ENCODE measurements around the gene RAET1G. TPM values are rescaled to one million over a fixed set of nuclear protein-coding genes. Genes with fewer than 3 reads are reported as not detected.
"Not testable (repeated sequence)": the region's sequence is repeated elsewhere in the genome, so short reads cannot be mapped to it uniquely, and the experiment has no call there.

Gene RAET1G
- total RNA-seq, 4 donors from 2014 or later: 1.5 TPM; not detected in 3

DNA sequence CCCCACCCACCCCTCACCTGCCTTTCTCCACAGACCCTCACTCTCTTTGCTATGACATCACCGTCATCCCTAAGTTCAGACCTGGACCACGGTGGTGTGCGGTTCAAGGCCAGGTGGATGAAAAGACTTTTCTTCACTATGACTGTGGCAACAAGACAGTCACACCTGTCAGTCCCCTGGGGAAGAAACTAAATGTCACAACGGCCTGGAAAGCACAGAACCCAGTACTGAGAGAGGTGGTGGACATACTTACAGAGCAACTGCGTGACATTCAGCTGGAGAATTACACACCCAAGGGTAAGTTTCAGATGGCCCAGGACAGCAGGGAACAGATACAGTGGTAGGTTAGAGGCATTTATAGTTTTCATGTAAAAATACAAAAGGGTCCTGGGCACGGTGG lies 22.4 kb upstream of the RAET1G start:
- H3K9me3 ChIP-seq; H3K4me3 ChIP-seq; DNase-seq (ENCODE audit: low spot score in 2 of 2); H3K27ac ChIP-seq; H3K36me3 ChIP-seq: not testable (repeated sequence)
- H3K4me1 ChIP-seq: peaks cover 0 to 19% (median 11%) of the 10 kb centered on the region in 4 donors
- 74 to 88% methylated on average over 3 of the region's 6 CpGs for WGBS, 2 donors
- H3K27me3 ChIP-seq: peaks cover 0 to 54% of the 10 kb centered on the region in 2 donors

DNA sequence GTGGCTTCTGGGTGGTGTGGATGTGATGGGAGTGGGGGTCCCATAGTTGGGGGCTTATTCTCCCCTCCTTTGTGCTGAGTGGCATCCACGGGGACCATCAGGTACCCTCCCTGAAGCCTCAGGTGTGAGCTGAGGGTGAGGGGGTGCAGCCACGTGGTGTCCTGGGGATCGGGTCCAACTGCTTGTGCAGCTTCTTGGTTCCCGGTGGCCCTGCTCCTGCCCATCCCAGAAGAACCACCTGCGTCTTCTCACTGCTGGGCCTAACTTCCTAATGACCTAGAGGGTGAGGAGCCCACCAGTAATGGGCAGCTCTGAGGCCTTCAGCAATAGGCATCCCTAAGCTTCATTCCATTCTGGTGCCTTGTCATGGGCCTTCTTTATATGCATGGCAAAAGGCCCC lies 20.4 kb upstream of the RAET1G start:
- not testable (repeated sequence) for DNase-seq (ENCODE audit: low spot score in 2 of 2); H3K27ac ChIP-seq; H3K9me3 ChIP-seq; H3K4me3 ChIP-seq; H3K36me3 ChIP-seq
- 72 to 81% methylated on average over 5 of the region's 5 CpGs for WGBS, 2 donors
- peaks cover 0 to 29% (median 18%) of the 10 kb centered on the region in 4 donors for H3K4me1 ChIP-seq
- peaks cover 0 to 58% of the 10 kb centered on the region in 2 donors for H3K27me3 ChIP-seq

DNA sequence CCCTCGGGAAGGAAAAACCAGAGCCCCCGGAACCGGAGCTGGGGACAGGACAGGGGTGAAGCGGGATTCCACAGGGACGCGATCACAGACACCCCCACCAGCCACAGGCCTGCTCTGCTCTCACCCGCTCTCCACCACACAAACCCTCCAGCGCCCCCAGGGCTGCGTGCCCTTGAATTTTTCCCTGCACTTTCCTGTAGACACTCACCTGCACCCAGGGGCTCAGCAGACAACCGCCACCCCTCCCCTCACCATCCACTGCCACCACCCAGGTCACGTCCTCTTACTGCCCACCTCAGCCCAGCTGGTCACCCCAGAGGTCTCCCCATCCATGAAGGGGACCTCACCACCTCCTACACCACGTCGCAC lies 19.5 kb upstream of the RAET1G start:
- Histone ChIP-seq H3K4me3 (peak overlapping the region; percentile 28 to 52 (median 48)), H3K4me1 (peaks cover 0 to 32% (median 21%) of the 10 kb centered on the region in 4 donors), H3K9me3 (no peaks in the 10 kb centered on the region), H3K36me3 (no peaks in the 10 kb centered on the region), H3K27me3 (peaks cover 0 to 62% of the 10 kb centered on the region in 2 donors), H3K27ac (no peak overlapping the region)
- TF ChIP-seq, protein P1, sequence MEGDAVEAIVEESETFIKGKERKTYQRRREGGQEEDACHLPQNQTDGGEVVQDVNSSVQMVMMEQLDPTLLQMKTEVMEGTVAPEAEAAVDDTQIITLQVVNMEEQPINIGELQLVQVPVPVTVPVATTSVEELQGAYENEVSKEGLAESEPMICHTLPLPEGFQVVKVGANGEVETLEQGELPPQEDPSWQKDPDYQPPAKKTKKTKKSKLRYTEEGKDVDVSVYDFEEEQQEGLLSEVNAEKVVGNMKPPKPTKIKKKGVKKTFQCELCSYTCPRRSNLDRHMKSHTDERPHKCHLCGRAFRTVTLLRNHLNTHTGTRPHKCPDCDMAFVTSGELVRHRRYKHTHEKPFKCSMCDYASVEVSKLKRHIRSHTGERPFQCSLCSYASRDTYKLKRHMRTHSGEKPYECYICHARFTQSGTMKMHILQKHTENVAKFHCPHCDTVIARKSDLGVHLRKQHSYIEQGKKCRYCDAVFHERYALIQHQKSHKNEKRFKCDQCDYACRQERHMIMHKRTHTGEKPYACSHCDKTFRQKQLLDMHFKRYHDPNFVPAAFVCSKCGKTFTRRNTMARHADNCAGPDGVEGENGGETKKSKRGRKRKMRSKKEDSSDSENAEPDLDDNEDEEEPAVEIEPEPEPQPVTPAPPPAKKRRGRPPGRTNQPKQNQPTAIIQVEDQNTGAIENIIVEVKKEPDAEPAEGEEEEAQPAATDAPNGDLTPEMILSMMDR (IDR thresholded peaks at IDR 0.05): no peak
- TF ChIP-seq POLR2A (IDR thresholded peaks at IDR 0.05) (no peak), EP300 (IDR thresholded peaks at IDR 0.05) (no peak)
- no peak for DNase-seq (ENCODE audit: low spot score in 2 of 2)
- WGBS, 2 donors: 28 to 30% methylated on average over 13 of the region's 13 CpGs

DNA sequence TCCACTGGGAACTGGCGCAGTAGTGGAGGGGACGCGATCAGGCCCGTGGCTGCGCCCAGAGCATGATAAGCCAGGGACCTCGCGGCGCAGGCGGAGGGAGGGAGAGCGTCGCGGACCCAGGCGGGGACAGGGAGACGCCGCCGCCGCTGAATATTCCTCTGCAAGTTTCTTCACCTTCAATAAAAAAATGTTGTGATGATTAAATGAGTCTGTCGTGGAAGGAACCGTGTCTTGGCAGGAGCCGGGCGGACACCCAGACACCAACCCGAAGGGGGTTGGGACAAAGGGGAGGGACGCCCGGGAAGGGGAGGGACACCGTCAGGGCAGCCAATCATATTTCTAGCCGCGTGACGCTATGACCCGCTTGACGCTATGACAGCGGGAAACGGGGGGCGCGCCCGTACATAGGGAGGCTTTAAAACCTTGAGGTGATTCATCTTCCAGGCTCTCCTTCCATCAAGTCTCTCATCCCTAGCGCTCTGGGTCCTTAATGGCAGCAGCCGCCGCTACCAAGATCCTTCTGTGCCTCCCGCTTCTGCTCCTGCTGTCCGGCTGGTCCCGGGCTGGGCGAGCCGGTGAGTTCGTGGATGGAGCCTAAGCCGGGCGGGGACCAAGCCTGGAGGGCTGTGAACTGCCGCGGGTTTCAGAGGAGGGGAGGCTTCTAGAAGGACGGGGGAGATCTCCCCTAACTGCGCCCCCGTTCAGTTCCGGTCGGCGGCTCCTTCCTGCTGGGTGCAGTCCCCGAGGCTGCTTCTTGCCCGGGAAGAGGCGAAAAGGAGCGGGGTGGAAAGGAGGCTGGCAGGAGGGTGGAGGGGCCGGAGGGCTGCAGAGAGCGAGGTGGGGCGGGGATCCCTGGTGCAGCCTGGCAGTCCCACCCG lies 18.9 kb upstream of the RAET1G start, which contains the start of gene ULBP2:
ULBP2 (plus strand) TSS at position 432 of the 878 bp plus-strand sequence; CDS start at position 491, 59 bp downstream.
- Histone ChIP-seq H3K27ac (no peak within 1 kb of the TSS), H3K4me1 (peaks cover 0 to 32% (median 21%) of the 10 kb centered on the region in 4 donors), H3K4me3 (peak within 1 kb of the TSS; percentile 28 to 52 (median 48)), H3K36me3 (no peaks in the 10 kb centered on the region), H3K27me3 (peaks cover 4 to 68% of the 10 kb centered on the region in 2 donors), H3K9me3 (no peaks in the 10 kb centered on the region)
- 1 to 3% methylated on average over 59 to 62 of the region's 62 CpGs for WGBS, 2 donors
- peak in 1 of 2 donors; percentile 27 for TF ChIP-seq EP300 (IDR thresholded peaks at IDR 0.05)
- TF ChIP-seq, protein P1 (IDR thresholded peaks at IDR 0.05): no peak
- DNase-seq (ENCODE audit: low spot score in 2 of 2): peak in 1 of 2 donors; percentile 58

DNA sequence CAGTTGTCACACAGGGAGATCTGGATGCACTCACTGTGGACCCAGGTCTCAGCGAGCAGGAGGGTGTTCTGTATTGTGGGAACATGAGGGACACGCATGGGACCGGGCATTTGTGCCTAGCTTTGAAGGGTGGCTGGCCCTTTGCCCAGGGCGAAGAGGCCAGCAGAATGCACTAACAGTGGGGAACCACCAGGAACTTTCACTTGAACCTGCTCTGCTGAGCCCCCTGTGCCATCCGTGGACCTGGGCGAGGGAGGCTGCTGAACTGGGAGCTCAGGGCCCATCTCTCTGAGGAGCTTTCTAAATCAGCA lies 17.7 kb upstream of the RAET1G start:
- no peak for DNase-seq (ENCODE audit: low spot score in 2 of 2)
- peaks cover 6 to 78% of the 10 kb centered on the region in 2 donors for H3K27me3 ChIP-seq
- H3K36me3 ChIP-seq: no peaks in the 10 kb centered on the region
- H3K27ac ChIP-seq: no peak overlapping the region
- no peak overlapping the region for H3K4me3 ChIP-seq
- TF ChIP-seq POLR2A (IDR thresholded peaks at IDR 0.05) (no peak), EP300 (IDR thresholded peaks at IDR 0.05) (no peak)
- TF ChIP-seq, protein P1 (IDR thresholded peaks at IDR 0.05): no peak
- 39% methylated on average over 6 of the region's 6 CpGs for WGBS, 2 donors
- H3K4me1 ChIP-seq: peaks cover 0 to 32% (median 21%) of the 10 kb centered on the region in 4 donors
- no peaks in the 10 kb centered on the region for H3K9me3 ChIP-seq

DNA sequence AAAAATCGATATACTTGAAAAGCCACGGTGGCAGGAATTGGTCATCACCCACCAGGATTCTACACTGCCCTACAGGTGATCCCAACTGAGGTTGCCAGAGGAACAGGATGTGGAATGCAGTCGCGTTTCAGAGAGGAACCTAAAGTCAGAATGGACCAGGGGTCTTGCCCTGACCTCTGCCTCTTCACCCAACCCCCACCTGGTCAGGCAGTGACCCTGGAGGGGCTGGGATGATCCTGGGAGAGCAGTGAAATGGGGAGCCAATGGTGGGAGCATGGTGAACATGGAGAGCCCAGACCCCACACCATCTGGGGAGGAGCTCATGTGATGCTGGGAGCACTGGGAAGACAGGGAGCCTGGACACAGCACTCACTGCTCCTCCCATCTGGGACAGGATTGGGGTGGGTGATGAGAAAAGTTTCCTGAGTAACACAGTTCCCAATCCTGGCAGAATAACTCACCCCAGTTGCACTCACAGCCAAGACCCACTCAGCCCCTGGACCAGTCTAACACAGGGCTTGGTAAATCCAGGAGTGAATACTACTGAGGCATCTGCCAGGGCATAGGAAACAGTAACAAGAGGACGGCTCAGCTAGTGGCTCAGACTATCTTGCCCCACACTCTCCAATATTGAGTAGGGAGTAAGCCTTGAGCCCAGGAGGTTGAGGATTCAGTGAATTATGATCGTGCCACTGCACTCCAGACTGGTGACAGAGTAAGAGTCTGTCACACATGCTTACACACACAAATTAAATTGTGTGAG lies 17.2 kb upstream of the RAET1G start:
- peaks cover 6 to 83% of the 10 kb centered on the region in 2 donors for H3K27me3 ChIP-seq
- no peak for TF ChIP-seq POLR2A (IDR thresholded peaks at IDR 0.05)
- TF ChIP-seq, protein P1 (IDR thresholded peaks at IDR 0.05): no peak
- TF ChIP-seq EP300 (IDR thresholded peaks at IDR 0.05): no peak
- no peak for DNase-seq (ENCODE audit: low spot score in 2 of 2)
- no peak overlapping the region for H3K4me3 ChIP-seq
- H3K36me3 ChIP-seq: no peaks in the 10 kb centered on the region
- peaks cover 0 to 32% (median 21%) of the 10 kb centered on the region in 4 donors for H3K4me1 ChIP-seq
- H3K9me3 ChIP-seq: no peaks in the 10 kb centered on the region
- WGBS, 2 donors: 21 to 30% methylated on average over 6 of the region's 6 CpGs
- no peak overlapping the region for H3K27ac ChIP-seq

Measured in tibial nerve (tissue), 4 donors.